Measurements from ENCODE around the gene RGS12. TPM values are rescaled to one million over a fixed set of nuclear protein-coding genes. Genes with fewer than 3 reads are reported as not detected.

The RGS12 gene
- total RNA-seq, 4 donors from 2014 or later = 3.5 to 63.8 (median 40.1) TPM

DNA sequence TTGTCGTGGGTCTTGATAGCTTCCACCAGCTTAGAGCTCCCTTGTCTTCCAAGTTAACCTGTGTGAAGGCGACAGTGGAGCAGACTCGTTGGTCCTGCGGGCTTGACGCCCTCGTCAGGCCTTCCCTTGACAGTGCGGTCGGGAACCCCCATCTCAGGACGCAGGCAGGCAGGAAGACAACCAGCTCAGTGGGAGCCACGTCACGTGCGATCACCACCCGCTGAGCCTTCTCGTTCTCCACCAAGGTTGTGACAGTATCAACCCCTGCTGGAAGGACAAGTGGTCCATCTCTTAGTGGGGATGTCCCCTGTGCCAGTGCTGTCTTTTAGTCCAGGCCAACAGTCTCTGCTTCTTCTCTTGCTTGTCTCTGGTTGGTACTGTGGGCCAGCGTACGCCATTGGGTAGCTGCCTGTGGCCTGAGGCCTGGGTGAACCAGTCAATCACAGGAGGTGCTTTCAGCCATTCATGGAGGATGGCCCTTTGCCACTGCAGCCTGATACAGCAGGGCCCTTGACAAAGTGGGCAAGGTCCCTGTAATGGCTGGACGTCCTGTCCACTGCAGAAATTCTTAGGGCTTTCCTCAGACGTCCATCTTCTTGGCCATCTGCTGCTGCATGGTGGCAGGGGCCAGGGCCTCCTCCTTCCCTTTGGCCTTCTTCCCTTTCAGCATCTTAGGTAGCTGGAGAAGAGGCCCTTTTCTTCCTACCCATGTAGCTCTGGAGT is 31.4 kb downstream of the RGS12 start:
- no peak for TF ChIP-seq POLR2A (IDR thresholded peaks at IDR 0.05)
- TF ChIP-seq, protein P1, sequence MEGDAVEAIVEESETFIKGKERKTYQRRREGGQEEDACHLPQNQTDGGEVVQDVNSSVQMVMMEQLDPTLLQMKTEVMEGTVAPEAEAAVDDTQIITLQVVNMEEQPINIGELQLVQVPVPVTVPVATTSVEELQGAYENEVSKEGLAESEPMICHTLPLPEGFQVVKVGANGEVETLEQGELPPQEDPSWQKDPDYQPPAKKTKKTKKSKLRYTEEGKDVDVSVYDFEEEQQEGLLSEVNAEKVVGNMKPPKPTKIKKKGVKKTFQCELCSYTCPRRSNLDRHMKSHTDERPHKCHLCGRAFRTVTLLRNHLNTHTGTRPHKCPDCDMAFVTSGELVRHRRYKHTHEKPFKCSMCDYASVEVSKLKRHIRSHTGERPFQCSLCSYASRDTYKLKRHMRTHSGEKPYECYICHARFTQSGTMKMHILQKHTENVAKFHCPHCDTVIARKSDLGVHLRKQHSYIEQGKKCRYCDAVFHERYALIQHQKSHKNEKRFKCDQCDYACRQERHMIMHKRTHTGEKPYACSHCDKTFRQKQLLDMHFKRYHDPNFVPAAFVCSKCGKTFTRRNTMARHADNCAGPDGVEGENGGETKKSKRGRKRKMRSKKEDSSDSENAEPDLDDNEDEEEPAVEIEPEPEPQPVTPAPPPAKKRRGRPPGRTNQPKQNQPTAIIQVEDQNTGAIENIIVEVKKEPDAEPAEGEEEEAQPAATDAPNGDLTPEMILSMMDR (IDR thresholded peaks at IDR 0.05) = no peak
- intact Hi-C loops (cut with DNase I; ENCODE audit: low total_unique reads) = no loop called here
- Histone ChIP-seq H3K27me3 (no peaks in the 10 kb centered on the region), H3K27ac (no peak overlapping the region), H3K36me3 (no peaks in the 10 kb centered on the region), H3K4me1 (no peaks in the 10 kb centered on the region), H3K4me3 (no peak overlapping the region), H3K9me3 (no peaks in the 10 kb centered on the region)
- DNase-seq = no peak

- H3K4me3 ChIP-seq = no peak overlapping the region
- H3K27ac ChIP-seq = no peak overlapping the region
- no peak for DNase-seq
- intact Hi-C loops (cut with DNase I; ENCODE audit: low total_unique reads) = no loop called here
- H3K36me3 ChIP-seq = no peaks in the 10 kb centered on the region
- H3K27me3 ChIP-seq = no peaks in the 10 kb centered on the region
- no peaks in the 10 kb centered on the region for H3K4me1 ChIP-seq
- H3K9me3 ChIP-seq = no peaks in the 10 kb centered on the region
- TF ChIP-seq POLR2A (IDR thresholded peaks at IDR 0.05) = no peak
- TF ChIP-seq, protein P1 (IDR thresholded peaks at IDR 0.05) = no peak
These were observed 36.2 kb downstream of the RGS12 start for GRCh38 chr4:3328814-3329663.

- intact Hi-C loops (cut with DNase I; ENCODE audit: low total_unique reads) = no loop called here
- Histone ChIP-seq H3K27me3 (no peaks in the 10 kb centered on the region), H3K4me3 (no peak overlapping the region), H3K27ac (no peak overlapping the region), H3K9me3 (no peaks in the 10 kb centered on the region), H3K36me3 (no peaks in the 10 kb centered on the region), H3K4me1 (no peaks in the 10 kb centered on the region)
- TF ChIP-seq POLR2A (IDR thresholded peaks at IDR 0.05) = no peak
- TF ChIP-seq, protein P1 (IDR thresholded peaks at IDR 0.05) = no peak
- no peak for DNase-seq
These were observed 37.1 kb downstream of the RGS12 start for GRCh38 chr4:3329887-3330286.

DNA sequence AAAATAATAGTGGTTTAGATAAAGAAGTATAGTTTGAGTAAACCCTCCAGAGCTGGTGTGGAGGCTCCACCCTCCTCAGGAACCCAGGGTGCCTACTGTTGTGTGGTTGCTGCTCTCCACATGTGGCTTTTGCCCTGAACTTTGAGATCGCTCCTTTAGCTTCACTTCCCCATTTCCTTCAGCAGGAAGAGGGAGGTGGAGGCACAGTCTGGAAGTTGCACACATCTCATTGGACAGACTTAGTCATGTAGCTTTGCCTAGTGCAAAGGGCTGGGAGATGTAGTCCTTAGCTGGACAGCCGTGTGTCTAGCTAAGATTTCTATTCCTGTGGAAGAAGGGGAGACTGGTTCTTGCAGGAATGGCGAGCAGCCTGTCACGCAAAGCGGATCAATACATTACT is 37.9 kb downstream of the RGS12 start:
- Histone ChIP-seq H3K4me3 (no peak overlapping the region), H3K27me3 (no peaks in the 10 kb centered on the region), H3K9me3 (no peaks in the 10 kb centered on the region), H3K36me3 (no peaks in the 10 kb centered on the region), H3K27ac (no peak overlapping the region), H3K4me1 (no peaks in the 10 kb centered on the region)
- TF ChIP-seq, protein P1 (IDR thresholded peaks at IDR 0.05) = no peak
- no peak for TF ChIP-seq POLR2A (IDR thresholded peaks at IDR 0.05)
- no peak for DNase-seq
- intact Hi-C loops (cut with DNase I; ENCODE audit: low total_unique reads) = no loop called here
